Measurements from ENCODE around the gene STEAP1B.

GRCh38 chr7:22464299-22464698 is 35.7 kb downstream of the STEAP1B start:
- TF ChIP-seq CTCF (IDR thresholded peaks at IDR 0.05; ENCODE audit: low read depth, low read length) (no peak), POLR2A (IDR thresholded peaks at IDR 0.05; ENCODE audit: extremely low read depth, insufficient read length) (no peak), MAX (IDR thresholded peaks at IDR 0.05; ENCODE audit: low read depth, low read length) (no peak), MYC (IDR thresholded peaks at IDR 0.05; ENCODE audit: low read depth, low read length) (no peak)
